SKM-1 treated with dmso at 0.1 percent for 144 hours (cell line): Measurements from ENCODE around the gene ZNF581.
A peak's percentile ranks its signal among the peaks of the same experiment; 100 is the strongest.

Experiments used
- DNase-seq: peaks from one replicate; lab custom pipeline; 2025; ENCODE audit not compliant: unreplicated experiment; lab: John Stamatoyannopoulos, UW

The ZNF581 gene

GRCh38 chr19:55678121-55678671, 34.7 kb downstream of the ZNF581 start:
- DNase-seq = peak; percentile 73

- no peak for DNase-seq
Observed at GRCh38 chr19:55679343-55680257, 36.2 kb downstream of the ZNF581 start.

- no peak for DNase-seq
Observed at GRCh38 chr19:55680339-55681130, 37.1 kb downstream of the ZNF581 start.

GRCh38 chr19:55681131-55682092, 38.0 kb downstream of the ZNF581 start:
- no peak for DNase-seq

- no peak for DNase-seq
Observed at GRCh38 chr19:55683449-55684261, 40.2 kb downstream of the ZNF581 start.

- no peak for DNase-seq
Observed at GRCh38 chr19:55684946-55685681, 41.7 kb downstream of the ZNF581 start.

- DNase-seq = no peak
Observed at GRCh38 chr19:55685776-55686175, 42.3 kb downstream of the ZNF581 start.

- DNase-seq = no peak
Observed at GRCh38 chr19:55686311-55687050, 43.0 kb downstream of the ZNF581 start.

- no peak for DNase-seq
Observed at GRCh38 chr19:55687281-55688201, 44.1 kb downstream of the ZNF581 start.

- no peak for DNase-seq
Observed at GRCh38 chr19:55688422-55689218, 45.2 kb downstream of the ZNF581 start.

- DNase-seq = no peak
Observed at GRCh38 chr19:55689411-55690108, 46.1 kb downstream of the ZNF581 start.

- no peak for DNase-seq
Observed at GRCh38 chr19:55690109-55690768, 46.8 kb downstream of the ZNF581 start.

GRCh38 chr19:55690769-55691545, 47.5 kb downstream of the ZNF581 start:
- DNase-seq = no peak
